Activated CD4-positive, alpha-beta T cell treated with anti-CD3 and anti-CD28 coated beads, Interleukin-2, amount 50 U/mL, for 1 hour (primary cell): Measurements from ENCODE around the gene NUP42.
"Not testable (repeated sequence)": the region's sequence is repeated elsewhere in the genome, so short reads cannot be mapped to it uniquely, and the experiment has no call there.

Experiments used
- DNase-seq: peaks from one replicate; pipeline ENCODE4 v3.0.0-alpha.2; 2020

The NUP42 gene

DNA sequence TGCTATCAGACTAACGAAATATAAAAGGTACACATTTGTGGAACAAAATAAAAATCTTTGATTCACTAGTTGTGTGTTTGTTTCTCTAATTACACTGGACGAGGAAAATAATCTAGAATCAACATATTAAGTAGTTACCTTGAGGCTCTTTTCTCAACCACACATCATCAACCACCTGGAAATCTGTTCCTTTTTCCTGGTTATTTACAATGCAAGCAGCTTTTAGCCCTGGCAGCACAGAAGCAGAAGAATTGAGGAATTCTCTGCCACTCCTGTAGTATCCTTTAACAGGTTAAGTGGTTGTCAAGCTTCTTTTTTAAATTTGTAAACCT lies 23.7 kb downstream of the NUP42 start:
- no peak for DNase-seq

DNA sequence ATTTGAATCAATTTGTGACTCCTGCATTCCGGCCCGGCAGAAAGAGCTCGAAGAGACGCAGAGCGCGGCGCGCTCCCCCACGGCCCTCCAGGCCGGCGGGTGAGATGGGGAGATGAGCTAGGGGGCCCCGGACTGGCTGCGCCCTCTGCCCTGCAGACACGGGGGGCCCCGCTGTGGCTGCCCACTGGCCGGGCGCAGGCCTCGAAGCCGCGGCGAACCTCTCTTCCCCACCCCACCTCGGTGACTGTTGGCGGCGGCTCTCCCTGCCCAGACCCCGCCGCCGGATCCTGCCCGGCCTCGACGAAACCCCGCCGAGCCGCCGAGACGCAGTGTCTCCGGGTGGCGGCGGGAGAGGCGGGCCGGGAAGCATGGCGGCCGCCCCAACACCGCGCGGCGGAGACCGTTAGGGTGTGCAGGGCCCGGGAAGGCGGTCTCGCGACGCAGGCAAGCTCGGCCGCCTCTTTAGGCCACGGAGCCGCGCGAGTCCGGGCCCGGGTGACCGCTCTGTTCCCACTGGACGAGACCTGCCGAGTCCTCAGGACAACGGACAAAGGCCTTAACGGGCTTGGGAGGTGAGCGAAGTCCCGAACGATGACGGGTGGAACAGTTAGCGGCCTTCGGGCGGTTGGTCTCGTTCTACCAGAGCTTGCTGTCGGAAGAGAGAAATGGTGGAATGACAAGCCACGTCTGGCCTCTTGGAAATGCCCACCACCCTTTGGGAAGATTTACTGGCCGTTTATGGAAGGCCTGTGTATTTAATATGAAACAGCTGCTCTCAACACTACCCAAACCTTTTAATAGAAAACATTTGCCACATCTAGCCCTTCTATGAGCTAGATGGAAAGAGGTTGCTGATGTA lies 24.3 kb downstream of the NUP42 start:
- no peak for DNase-seq

DNA sequence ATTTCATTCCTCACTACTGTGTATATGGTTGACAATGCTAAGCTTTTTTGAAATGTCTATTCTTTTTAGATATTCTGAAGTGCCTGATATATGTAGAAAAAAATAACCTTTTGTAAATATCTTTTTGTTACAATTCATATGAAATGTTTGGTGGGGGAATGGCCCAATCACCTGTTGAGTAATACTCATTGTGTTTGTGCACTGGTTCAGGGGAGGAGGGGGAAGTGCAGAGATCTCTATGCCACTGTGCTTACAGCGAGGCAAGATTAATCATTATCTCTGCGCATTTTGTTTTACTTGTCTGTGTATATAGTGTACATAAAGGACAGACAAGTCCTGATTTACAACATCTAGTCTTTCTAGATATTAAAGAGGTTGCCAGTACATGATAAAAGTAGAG lies 25.2 kb downstream of the NUP42 start:
- DNase-seq: no peak

DNA sequence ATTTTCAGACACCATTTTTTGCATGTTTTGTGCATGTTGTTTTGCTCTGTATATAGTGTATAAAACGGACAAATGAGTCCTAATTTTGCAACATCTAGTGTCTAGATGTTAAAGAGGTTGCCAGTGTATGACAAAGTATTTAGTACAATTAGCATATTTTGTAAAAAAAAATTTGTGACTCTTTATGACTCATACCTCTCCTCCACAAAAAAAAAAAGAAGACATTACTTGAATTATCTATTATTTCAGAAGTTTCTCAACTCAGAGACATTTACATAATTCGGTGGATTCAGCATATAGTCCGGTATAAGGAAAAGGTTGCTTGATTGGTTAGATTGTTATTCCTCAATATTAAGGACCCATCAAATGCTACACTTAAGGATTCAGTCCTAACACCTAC lies 26.0 kb downstream of the NUP42 start:
- DNase-seq: no peak

DNA sequence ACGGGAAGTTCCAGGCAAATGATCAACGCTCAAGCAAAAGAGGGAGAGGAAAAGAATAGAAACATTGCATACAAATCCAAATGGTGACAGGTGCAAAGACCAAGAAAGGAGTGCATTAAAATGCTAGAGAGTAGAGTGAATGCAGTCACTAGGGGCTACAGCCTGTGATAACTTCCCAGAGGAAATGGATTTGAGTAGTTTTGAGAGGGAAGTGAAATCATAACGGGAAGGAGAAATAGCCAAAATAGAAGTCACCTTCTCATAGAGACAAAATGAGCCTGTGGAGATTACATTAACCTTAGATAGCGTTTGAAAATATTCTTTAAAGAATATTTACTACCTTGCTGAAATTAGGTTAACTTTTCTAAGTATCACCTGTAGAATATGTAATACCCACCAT lies 26.5 kb downstream of the NUP42 start:
- DNase-seq: no peak

DNA sequence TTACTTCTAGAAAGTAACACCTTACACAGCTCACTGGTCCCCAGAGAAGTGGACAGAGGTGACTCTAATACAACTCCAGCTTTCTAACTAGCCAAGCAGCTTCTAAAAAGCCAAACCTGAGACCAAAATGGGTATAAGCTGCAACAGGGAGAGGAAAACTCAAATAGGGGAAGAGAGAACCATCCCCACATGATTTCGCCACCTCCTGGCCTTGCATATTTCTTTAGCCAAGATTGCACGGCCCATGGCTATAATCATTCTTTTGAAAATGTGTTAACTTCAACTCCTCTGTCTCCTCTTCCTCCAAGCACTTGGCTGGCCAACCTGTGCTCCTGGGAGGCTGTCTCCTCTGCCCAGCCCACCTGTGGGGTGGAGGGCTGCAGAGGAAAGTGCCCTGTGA lies 28.7 kb downstream of the NUP42 start:
- no peak for DNase-seq

DNA sequence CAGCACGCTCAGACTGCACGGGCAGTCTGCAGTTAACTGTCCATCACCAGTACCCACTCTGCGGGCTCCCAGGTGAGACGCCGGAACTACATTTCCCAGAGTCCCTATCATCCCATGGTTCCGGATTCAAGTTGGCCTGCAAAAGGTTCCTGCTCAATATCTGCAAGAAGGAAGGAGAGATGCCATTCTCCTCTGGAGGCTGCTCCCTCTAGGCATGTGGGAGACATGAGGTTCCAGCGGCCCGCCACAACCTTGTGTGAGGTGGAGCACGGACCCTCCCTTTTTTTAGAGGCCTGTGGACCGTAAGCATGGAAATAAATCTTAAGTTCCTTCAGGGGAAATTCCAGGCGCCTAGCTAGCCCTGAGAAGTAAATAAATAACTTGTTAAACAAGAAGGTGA lies 29.7 kb downstream of the NUP42 start:
- no peak for DNase-seq

DNA sequence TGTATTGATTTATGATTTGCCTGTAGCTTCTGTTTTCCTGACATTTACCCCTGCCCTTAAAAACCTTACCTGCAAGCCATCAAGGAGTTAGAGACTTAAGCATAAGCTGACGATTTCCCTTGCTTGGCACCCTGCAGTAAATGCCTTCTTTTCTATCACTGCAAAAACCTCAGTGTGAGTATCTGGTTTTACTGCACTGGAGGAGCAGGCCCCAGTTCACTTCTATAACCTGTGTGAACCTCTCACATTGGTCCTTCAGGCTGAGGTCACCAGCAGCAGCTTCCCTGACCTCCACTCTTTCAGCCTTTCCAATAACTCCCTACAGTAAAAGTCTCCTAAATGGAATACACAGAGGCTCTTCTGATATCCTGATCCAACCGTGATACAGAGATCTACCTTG lies 30.5 kb downstream of the NUP42 start:
- DNase-seq: no peak

DNA sequence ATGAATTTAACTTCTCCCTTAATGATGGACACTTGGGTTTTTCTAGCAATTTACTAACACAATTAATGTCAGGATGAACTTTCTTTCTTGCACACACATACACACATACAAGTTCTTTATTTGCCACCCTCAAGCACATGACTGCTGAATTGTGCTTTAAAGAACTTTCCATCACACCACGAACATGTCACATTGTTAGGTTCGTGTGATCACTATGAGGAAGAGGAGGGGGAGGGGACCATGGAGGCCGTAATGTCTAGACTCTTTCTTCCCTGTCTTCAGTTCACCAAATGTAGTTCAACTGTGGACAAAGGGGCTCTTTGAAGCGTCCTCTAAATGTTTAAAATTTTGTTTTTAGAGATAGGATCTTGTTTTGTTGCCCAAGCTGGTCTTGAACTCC lies 31.0 kb downstream of the NUP42 start:
- no peak for DNase-seq

DNA sequence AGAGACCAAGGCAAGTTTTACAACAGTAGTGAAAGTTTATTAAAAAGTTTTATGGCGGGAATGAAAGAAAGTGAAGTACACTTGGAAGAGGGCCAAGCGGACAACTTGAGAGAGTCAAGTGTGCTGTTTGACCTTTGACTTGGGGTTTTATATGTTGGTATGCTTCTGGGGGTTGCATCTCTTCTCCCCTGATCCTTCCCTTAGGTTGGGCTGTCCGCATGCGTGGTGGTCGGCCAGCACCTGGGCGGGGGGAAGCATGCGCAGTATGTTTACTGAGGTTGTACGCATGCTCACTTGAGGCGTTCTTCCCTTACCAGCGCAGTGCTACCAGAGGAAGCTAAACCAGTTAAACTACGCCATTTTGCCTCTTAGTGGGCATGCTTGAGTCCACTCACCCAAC lies 31.9 kb downstream of the NUP42 start:
- DNase-seq: no peak

DNA sequence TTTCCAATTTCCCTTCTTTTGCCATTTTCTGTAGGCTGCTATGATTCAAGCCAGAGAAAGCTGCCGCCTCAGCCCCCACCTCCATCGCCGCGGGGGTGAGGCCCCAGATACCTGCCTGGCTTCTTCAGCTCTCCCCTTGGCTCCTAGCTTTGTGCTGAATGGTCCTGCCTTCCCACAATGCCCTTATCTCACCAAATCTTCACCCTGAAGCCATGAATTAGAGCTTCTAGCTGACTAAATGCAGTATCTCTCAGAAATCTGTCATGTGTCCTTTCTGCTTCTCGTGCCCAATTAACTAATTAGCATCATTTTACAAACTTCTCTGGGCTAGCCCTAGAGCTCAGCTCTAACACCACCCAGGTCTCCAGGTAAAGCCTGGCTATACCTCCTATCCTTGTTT lies 32.6 kb downstream of the NUP42 start:
- no peak for DNase-seq

DNA sequence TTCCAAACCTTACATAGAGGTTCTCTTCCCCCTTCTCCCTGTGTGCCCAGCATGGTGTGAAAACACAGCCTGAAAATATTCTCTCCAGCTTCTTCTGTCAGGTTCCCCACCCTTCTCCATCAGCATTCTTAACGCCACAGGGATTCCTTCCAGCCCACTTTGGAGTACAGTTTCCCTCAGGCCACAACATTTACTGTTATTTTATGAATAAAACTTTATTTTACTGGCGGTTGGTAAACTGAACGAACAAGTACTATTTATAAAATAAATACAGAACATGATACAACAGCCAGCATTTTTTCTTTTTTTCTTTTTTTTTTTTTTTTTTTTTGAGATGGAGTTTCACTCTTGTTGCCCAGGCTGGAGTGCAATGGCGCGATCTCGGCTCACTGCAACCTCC lies 33.1 kb downstream of the NUP42 start:
- DNase-seq: no peak

DNA sequence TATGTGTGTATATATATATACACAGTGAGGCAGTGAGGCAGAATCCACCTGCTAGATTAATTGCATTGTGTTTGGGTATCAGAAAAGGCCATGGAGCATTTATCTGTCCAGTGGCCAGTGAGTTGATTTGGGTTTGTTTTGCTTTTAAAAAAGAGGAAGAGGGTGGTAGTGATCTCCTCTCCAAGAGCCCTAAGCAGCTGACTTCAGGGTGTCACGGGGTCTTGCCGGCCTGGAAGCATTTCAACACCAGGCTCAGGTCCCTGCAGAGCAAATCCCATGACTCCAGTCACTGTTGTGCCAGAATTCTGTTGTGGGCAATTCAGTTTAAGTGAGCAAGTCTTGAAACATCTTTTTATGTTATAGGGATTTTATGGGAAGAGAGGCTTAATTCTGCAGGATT lies 34.2 kb downstream of the NUP42 start:
- no peak for DNase-seq

DNA sequence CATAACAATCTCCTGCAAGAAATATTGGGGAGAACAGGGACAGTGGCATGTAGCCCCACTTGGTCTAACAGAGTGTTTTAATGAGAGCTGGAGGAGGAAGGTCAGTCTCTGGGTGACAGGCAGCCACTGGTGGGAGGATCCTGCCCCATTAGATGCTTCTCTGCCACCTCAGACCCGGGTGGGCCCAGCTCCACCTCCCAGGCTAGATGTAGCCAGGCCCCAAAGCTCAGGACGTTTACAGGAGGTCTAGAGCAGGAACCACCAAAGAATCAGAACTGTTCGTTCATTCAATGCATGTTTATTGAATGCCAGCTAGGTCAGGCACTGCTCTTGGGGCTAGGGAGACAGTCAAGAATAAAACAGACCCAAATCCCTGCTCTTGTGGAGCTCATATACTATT lies 36.3 kb downstream of the NUP42 start:
- no peak for DNase-seq

DNA sequence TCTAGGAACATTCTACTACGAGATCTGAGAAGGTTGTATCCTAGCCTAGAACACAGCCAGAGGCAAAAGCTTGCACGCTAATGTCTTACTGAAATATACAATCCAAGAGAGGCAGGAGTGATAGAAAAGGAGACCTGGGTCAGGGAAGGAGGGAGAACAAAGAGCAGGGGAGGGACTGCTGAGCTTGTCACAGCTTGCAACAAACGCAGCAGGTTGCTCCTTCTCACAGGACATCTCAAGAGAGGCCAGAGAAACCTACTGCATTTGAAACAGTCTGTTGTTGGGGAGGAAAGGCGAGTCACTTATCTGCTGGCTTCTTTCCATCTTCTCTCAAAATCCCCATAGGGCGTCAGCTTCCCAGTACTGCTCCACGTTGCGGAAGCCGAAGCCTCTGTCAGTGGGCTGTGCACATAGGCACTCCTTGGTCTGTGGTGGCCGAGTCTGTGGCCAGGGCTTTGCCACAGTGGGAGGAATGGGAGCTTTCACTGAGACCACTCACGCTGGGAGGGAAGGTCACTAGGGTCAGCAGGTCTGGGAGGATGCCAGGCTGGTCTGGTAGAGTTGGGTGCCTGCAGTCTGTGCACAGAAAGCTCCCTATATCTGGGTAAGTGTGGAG lies 39.0 kb downstream of the NUP42 start:
- no peak for DNase-seq

DNA sequence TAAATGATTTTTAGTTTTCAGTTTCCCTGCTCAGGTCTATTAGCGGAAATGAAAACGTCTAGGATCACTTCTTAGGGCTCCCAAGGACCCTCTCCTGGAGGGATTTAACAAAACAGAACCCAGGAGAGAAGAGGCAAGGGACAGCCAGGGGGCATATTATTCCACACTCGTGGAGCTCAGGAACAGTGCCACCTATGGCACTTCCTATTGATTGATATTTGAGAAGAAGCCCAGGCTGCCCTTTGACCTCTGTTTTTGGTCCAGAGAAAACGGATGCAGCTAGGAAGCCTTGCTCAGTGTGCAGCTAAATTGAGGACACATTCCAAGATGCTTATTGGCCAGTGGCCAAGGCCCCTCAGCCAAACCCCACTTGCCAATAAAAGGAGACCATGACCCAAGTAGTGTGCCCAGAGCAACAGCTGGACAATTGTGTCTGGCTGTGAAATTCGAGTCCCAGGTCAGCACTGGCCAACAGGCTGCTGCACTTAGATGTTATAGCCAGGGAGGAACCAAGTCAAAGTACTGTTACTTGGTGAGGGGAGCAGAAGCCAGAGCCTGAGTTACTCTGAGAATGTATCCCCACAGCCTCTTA lies 40.7 kb downstream of the NUP42 start:
- no peak for DNase-seq

DNA sequence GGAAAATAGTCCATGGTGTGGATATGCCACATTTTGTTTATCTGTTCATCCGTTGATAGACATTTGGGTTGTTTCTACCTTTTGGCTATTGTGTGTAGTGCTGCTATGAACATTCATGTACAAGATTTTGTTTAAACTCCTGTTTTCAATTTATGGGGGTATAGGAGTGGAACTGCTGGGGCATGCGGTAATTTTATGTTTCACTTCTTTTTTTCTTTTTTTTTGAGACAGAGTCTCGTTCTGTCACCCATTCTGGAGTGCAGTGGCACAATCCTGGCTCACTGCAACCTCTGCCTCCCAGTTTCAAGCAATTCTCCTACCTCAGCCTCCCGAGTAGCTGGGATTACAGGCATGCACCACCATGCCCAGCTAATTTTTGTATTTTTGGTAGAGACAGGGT lies 42.5 kb downstream of the NUP42 start:
- not testable (repeated sequence) for DNase-seq

DNA sequence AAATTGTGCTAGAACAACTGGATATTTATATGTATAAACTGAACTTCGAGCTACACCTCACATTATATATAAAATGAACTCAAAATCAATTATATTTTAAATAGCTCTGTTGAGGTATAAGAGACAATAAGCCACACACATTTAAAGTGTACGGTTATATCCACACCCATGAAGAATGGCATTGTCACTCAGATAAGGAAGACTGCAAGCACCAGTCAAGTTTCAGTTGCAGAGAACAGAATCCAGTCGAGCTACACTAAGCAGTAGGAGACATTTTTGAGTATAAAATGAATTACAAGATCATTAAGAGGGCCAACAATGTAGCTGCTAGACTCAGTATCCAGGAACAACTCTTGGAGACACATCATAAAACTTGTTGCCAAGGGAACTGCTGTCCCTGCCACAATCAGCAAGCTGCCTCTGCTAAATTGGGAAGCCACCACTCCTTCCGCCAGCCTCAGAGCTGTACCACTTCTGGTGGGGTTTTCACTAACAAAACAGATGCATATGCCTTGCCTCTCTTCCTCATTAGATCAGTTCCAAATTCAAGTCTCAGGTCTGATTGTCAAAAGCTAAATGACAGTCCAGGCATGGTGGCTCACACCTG lies 45.1 kb downstream of the NUP42 start:
- DNase-seq: no peak

DNA sequence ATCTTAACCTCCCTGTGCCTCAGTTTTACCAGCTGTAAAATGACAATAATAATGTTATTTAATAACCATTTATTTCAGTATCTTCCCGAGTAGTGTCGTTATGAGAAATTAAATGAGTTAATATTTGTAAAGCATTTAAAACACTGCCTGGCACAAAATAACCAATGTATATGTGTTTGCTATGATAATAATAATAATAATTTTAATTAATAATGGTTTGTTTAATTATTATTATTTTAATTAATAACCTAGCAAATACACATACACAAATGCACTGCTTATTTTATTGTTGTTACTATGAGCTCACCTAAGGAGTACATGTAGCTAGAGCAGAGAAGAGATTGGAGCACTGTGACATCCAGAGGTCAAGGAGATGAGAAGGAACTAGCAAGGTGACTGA lies 46.6 kb downstream of the NUP42 start:
- DNase-seq: no peak

DNA sequence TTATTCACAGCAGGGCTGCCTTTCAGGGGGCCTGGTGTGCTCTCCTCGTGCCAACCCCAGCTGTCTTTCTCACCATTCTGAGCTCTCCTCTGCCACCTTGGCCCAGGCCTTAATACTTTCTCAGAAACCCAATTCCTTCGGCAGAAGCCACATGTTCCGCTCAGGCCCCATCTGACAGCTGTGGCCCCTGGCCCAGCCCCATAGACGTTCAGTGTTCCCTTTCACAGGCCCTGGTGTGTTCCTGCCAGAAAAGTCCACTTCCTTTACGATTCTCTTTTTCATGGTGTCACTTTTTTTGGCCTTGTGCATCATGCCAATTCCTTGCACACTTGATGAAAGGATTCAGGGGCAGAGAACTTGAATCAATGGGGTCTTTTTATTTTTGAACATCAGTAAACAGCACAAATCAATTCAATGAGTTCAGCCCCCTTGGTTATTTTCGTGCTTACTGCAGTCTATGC lies 48.8 kb downstream of the NUP42 start:
- DNase-seq: no peak

DNA sequence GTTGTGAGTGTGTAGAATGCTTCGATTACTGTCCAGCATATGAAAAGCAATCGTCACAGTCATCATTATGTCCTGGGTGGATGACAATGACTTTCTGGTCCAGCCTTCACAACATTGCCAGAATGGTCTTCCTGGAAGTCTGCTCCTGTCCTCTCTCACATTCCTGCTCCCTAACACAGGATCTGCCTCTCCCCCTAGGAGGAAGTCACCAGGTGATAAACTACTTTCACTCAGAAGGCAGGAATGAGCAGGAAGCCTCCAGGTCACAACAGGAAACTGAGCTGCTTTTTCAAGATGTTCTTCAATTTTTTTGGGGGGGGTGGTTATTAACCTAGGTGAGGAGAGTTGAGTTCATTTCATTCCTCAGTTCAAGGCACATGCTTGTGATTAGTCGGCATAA lies 51.1 kb downstream of the NUP42 start:
- DNase-seq: no peak

DNA sequence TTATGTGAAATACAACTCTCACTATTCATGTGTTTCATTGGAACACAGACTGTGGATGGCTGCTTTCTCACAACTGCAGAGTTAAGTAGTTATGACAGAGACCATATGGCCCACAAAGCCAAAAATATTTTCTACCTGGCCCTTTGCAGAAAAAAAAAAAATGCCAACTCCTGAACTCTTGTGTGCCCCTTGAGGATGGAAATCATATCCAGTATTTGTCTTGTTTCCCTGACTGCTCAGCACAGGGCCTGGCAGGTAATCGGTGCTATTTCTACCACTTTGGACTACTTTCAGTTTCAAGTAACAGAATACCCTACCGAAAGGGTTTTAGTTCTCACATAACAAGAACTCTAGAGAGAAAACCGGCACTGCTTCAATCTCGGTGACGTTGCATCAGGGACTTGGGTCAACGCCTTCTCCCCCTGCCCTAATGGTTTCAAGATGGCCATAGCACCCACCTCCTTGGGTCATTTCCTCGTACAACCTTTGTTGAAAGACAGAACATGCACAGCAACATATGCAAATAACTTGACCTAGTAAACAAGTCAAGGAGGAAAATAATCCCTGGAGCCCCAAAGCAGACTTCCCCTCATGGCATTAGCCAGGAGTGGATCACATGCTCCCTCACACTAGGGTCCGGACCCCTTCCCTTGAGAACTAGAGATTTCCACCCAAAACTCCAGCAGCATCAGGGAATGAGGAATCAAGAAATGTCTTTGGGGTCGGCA lies 52.9 kb downstream of the NUP42 start:
- DNase-seq: no peak

DNA sequence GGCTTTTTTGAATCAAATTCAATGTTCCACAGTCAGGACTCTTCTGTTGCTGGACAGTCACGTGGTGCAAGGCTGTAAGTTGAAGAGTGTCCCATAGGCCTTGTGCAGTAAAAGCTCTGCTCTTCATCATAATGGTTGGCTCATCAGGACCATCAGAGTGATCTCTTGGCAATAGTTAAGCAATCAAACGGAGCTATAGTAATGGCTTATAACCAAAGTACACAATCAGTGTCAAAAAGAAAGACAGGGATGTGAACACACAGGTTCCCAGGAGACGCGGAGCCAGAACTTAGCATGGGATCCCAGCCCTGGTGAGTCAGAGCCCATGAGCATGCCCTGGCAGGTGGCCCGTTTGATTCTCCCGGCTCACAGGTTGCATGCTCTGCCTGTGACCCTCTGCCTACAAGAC lies 54.0 kb downstream of the NUP42 start:
- no peak for DNase-seq
